Mucosa of rectum (tissue), 2 donors: ENCODE data around the gene CCNK.

ENCODE experiments used
- H3K27ac ChIP-seq, 2 donors: one replicate each; pipeline ENCODE4 v1.7.0; 2013; ENCODE audit warnings: inconsistent platforms in 2 of 2, low read depth in 2 of 2, low read length in 2 of 2
- H3K27me3 ChIP-seq, 2 donors: one replicate each; pipeline ENCODE4 v1.7.0; 2013; ENCODE audit warnings: low read length in 2 of 2; ENCODE audit not compliant: control insufficient read depth in 2 of 2, insufficient read depth in 2 of 2
- H3K36me3 ChIP-seq, 2 donors: one replicate each; pipeline ENCODE4 v1.7.0; 2013; ENCODE audit warnings: low read length in 2 of 2; ENCODE audit not compliant: control insufficient read depth in 2 of 2, insufficient read depth in 2 of 2
- H3K4me1 ChIP-seq, 2 donors: one replicate each; pipeline ENCODE4 v1.7.0; 2013; ENCODE audit warnings: low read length in 2 of 2, mild to moderate bottlenecking in 1 of 2; ENCODE audit not compliant: control insufficient read depth in 2 of 2, insufficient read depth in 2 of 2
- H3K4me3 ChIP-seq, 2 donors: one replicate each; pipeline ENCODE4 v1.7.0; 2013; ENCODE audit warnings: low read length in 2 of 2
- H3K9ac ChIP-seq, 2 donors: one replicate each; pipeline ENCODE4 v1.7.0; 2013; ENCODE audit warnings: low read length in 2 of 2, low read depth in 1 of 2, mild to moderate bottlenecking in 1 of 2
- H3K9me3 ChIP-seq, 2 donors: one replicate each; pipeline ENCODE4 v1.7.0; 2013; ENCODE audit warnings: low read length in 2 of 2; ENCODE audit not compliant: control insufficient read depth in 2 of 2
- donor health status: healthy.
- donor health status: Normal muscosa, but diverticular disease.

CCNK gene

GRCh38 chr14:99524091-99524661, 43.0 kb downstream of the CCNK start:
- Histone ChIP-seq H3K4me1 (peaks cover 20 to 27% of the 10 kb centered on the region in 2 donors), H3K36me3 (peaks cover 6 to 7% of the 10 kb centered on the region in 2 donors), H3K4me3 (no peak overlapping the region), H3K9ac (no peak overlapping the region), H3K27ac (peak overlapping the region in 1 of 2 donors; percentile 9), H3K9me3 (no peaks in the 10 kb centered on the region), H3K27me3 (no peaks in the 10 kb centered on the region)

- Histone ChIP-seq H3K9me3 (no peaks in the 10 kb centered on the region), H3K27me3 (no peaks in the 10 kb centered on the region), H3K4me1 (peaks cover 20 to 27% of the 10 kb centered on the region in 2 donors), H3K9ac (no peak overlapping the region), H3K27ac (peak overlapping the region in 1 of 2 donors; percentile 9), H3K36me3 (peaks cover 4 to 6% of the 10 kb centered on the region in 2 donors), H3K4me3 (no peak overlapping the region)
Observed at GRCh38 chr14:99524804-99525698, 43.8 kb downstream of the CCNK start.

GRCh38 chr14:99525699-99526080, 44.5 kb downstream of the CCNK start:
- Histone ChIP-seq H3K9ac (no peak overlapping the region), H3K36me3 (peaks cover 4% of the 10 kb centered on the region in 2 donors), H3K4me1 (peaks cover 20 to 27% of the 10 kb centered on the region in 2 donors), H3K27ac (no peak overlapping the region), H3K27me3 (no peaks in the 10 kb centered on the region), H3K4me3 (no peak overlapping the region), H3K9me3 (no peaks in the 10 kb centered on the region)

- no peaks in the 10 kb centered on the region for H3K27me3 ChIP-seq
- H3K4me1 ChIP-seq, result peaks cover 20 to 30% of the 10 kb centered on the region in 2 donors
- H3K36me3 ChIP-seq, result no peaks in the 10 kb centered on the region
- no peak overlapping the region for H3K9ac ChIP-seq
- no peaks in the 10 kb centered on the region for H3K9me3 ChIP-seq
- H3K4me3 ChIP-seq, result no peak overlapping the region
- H3K27ac ChIP-seq, result no peak overlapping the region
Observed at GRCh38 chr14:99527026-99527425, 45.8 kb downstream of the CCNK start.

- Histone ChIP-seq H3K9ac (no peak overlapping the region), H3K4me1 (peaks cover 20 to 30% of the 10 kb centered on the region in 2 donors), H3K9me3 (no peaks in the 10 kb centered on the region), H3K27me3 (no peaks in the 10 kb centered on the region), H3K27ac (no peak overlapping the region), H3K36me3 (no peaks in the 10 kb centered on the region), H3K4me3 (no peak overlapping the region)
Observed at GRCh38 chr14:99527427-99528076, 46.3 kb downstream of the CCNK start.

- Histone ChIP-seq H3K27me3 (no peaks in the 10 kb centered on the region), H3K4me3 (no peak overlapping the region), H3K9ac (no peak overlapping the region), H3K9me3 (no peaks in the 10 kb centered on the region), H3K27ac (no peak overlapping the region), H3K4me1 (peaks cover 5 to 12% of the 10 kb centered on the region in 2 donors), H3K36me3 (no peaks in the 10 kb centered on the region)
Observed at GRCh38 chr14:99529899-99530298, 48.7 kb downstream of the CCNK start.

GRCh38 chr14:99530407-99531155, 49.4 kb downstream of the CCNK start:
- peaks cover 0 to 6% of the 10 kb centered on the region in 2 donors for H3K4me1 ChIP-seq
- H3K9ac ChIP-seq, result no peak overlapping the region
- H3K27me3 ChIP-seq, result no peaks in the 10 kb centered on the region
- H3K36me3 ChIP-seq, result no peaks in the 10 kb centered on the region
- no peak overlapping the region for H3K27ac ChIP-seq
- H3K9me3 ChIP-seq, result no peaks in the 10 kb centered on the region
- H3K4me3 ChIP-seq, result no peak overlapping the region

- Histone ChIP-seq H3K27me3 (no peaks in the 10 kb centered on the region), H3K27ac (no peak overlapping the region), H3K36me3 (no peaks in the 10 kb centered on the region), H3K9ac (no peak overlapping the region), H3K4me1 (peaks cover 0 to 3% of the 10 kb centered on the region in 2 donors), H3K9me3 (no peaks in the 10 kb centered on the region), H3K4me3 (no peak overlapping the region)
Observed at GRCh38 chr14:99531251-99532096, 50.3 kb downstream of the CCNK start.

GRCh38 chr14:99532310-99532709, 51.1 kb downstream of the CCNK start:
- no peak overlapping the region for H3K27ac ChIP-seq
- H3K4me1 ChIP-seq, result peaks cover 0 to 3% of the 10 kb centered on the region in 2 donors
- H3K9me3 ChIP-seq, result no peaks in the 10 kb centered on the region
- H3K4me3 ChIP-seq, result no peak overlapping the region
- no peaks in the 10 kb centered on the region for H3K36me3 ChIP-seq
- H3K9ac ChIP-seq, result no peak overlapping the region
- H3K27me3 ChIP-seq, result no peaks in the 10 kb centered on the region
